ENCODE data around the gene RBSN.

DNA sequence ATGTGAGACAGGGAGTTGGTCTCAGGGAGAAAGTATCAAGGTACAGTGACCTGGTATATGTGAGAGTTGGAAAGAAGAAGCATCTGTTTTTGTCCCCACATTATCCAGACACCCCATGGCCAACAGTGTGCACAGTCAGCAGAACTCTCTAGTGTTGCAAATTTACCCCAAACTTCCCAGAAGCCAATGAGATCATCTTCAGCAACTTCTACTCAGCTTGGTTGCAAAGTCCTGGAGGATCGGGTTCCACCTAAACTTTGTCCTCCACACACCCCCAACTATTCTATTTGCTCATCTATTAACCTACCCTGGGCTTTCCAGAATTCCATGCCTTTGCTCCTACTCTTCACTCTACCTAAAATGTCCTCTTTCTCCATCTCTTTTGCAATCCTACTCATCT lies 15.7 kb downstream of the RBSN start:
- TF ChIP-seq CTCF (conservative IDR thresholded peaks at IDR 0.05; ENCODE audit: low read depth, low read length), result no peak
- no peak for TF ChIP-seq POLR2A (IDR thresholded peaks at IDR 0.05; ENCODE audit: low read depth, low read length)
- TF ChIP-seq, protein P1, sequence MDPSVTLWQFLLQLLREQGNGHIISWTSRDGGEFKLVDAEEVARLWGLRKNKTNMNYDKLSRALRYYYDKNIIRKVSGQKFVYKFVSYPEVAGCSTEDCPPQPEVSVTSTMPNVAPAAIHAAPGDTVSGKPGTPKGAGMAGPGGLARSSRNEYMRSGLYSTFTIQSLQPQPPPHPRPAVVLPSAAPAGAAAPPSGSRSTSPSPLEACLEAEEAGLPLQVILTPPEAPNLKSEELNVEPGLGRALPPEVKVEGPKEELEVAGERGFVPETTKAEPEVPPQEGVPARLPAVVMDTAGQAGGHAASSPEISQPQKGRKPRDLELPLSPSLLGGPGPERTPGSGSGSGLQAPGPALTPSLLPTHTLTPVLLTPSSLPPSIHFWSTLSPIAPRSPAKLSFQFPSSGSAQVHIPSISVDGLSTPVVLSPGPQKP (IDR thresholded peaks at IDR 0.05; ENCODE audit: borderline replicate concordance, low read depth, low read length), result no peak
- no peak for TF ChIP-seq SMC3 (IDR thresholded peaks at IDR 0.05; ENCODE audit: low read depth, low read length)
- no peak for TF ChIP-seq CEBPB (IDR thresholded peaks at IDR 0.05; ENCODE audit: low read depth, low read length)
- TF ChIP-seq RCOR1 (IDR thresholded peaks at IDR 0.05; ENCODE audit: insufficient replicate concordance, low read length), result no peak
- no peak for TF ChIP-seq RAD21 (IDR thresholded peaks at IDR 0.05; ENCODE audit: low read length)

All from IMR-90 (cell line).